Neural cell (in vitro differentiated cells): Measurements from ENCODE around the gene NUDT3.

Experiments used
- EP300 ChIP-seq: fragments of 450-650 bp; conservative IDR thresholded peaks from 2 replicates; pipeline ENCODE4 v1.6.1; 2014; ENCODE audit warnings: antibody characterized with exemption, mild to moderate bottlenecking, moderate library complexity; ENCODE audit not compliant: poor library complexity, severe bottlenecking
- POLR2AphosphoS5 ChIP-seq: IDR thresholded peaks from 2 replicates; pipeline ENCODE4 v1.6.1; 2012
- SMC3 ChIP-seq: fragments of 450-650 bp; conservative IDR thresholded peaks from 2 replicates; pipeline ENCODE4 v1.6.1; 2014; ENCODE audit warnings: antibody characterized with exemption, mild to moderate bottlenecking, moderate library complexity; ENCODE audit not compliant: poor library complexity
- TF ChIP-seq, protein P1 (sequence below): fragments of 450-650 bp; IDR thresholded peaks from 2 replicates; pipeline ENCODE4 v1.5.1; 2014; ENCODE audit warnings: antibody characterized with exemption, mild to moderate bottlenecking, moderate library complexity; ENCODE audit not compliant: poor library complexity, severe bottlenecking

DNA sequence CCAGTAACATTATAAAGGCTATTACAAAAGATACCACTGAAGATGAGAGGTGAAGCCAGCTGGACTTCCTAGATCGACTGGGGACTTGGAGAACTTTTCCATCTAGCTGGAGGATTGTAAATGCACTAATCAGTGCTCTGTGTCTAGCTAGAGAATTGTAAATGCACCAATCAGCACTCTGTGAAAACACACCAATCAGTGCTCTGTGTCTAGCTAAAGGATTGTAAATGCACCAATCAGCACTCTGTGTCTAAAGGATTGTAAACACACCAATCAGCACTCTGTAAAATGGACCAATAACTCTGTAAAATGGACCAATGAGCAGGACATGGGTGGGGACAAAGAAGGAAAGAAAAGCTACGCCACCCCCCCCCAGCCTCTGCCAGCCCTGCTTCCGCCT lies 47.0 kb upstream of the NUDT3 start:
- TF ChIP-seq, protein P1, sequence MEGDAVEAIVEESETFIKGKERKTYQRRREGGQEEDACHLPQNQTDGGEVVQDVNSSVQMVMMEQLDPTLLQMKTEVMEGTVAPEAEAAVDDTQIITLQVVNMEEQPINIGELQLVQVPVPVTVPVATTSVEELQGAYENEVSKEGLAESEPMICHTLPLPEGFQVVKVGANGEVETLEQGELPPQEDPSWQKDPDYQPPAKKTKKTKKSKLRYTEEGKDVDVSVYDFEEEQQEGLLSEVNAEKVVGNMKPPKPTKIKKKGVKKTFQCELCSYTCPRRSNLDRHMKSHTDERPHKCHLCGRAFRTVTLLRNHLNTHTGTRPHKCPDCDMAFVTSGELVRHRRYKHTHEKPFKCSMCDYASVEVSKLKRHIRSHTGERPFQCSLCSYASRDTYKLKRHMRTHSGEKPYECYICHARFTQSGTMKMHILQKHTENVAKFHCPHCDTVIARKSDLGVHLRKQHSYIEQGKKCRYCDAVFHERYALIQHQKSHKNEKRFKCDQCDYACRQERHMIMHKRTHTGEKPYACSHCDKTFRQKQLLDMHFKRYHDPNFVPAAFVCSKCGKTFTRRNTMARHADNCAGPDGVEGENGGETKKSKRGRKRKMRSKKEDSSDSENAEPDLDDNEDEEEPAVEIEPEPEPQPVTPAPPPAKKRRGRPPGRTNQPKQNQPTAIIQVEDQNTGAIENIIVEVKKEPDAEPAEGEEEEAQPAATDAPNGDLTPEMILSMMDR = no peak
- no peak for TF ChIP-seq EP300
- no peak for TF ChIP-seq POLR2AphosphoS5
- no peak for TF ChIP-seq SMC3
